HG02970 (cell line): Measurements from ENCODE around the gene GPD1.
"Not testable (repeated sequence)": the region's sequence is repeated elsewhere in the genome, so short reads cannot be mapped to it uniquely, and the experiment has no call there.

ENCODE experiments used
- ATAC-seq: cut with Tn5 transposase; IDR thresholded peaks from one replicate; pipeline ENCODE4 v1.9.1; 2021; ENCODE audit warnings: mild to moderate bottlenecking, moderate library complexity, moderate number of reproducible peaks; ENCODE audit not compliant: unreplicated experiment, low FRiP score

Gene GPD1

DNA sequence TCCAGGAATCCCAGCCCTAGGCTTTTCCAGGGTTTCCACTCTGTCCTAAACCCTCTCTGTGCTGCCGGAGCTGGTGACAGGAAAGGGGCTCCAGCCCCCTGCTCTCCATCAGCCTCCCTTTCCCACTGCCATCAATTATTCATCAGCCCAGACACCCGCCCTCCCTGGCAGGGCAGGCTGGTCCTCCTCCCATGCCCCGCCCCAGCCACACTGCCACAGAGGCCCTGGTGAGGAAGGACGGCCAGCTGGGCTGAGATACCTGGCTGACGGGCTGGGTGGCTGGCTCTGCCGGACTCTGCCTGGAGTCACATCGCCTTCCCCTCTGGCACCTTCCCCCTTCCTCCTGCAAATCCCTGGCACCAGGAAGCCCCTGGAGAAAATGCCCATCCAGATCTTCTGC, 30.6 kb upstream of the GPD1 start:
- no peak for ATAC-seq

DNA sequence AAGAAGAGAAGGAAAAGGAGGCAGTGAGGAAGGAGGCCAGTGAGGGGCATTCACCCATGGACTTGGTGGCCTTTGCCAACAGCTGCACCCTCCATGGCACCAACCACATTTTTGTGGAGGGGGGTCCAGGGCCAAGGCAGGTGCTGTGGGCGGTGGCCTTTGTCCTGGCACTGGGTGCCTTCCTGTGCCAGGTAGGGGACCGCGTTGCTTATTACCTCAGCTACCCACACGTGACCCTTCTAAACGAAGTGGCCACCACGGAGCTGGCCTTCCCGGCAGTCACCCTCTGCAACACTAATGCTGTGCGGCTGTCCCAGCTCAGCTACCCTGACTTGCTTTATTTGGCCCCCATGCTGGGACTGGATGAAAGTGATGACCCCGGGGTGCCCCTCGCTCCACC, 30.1 kb upstream of the GPD1 start:
- ATAC-seq, result no peak

DNA sequence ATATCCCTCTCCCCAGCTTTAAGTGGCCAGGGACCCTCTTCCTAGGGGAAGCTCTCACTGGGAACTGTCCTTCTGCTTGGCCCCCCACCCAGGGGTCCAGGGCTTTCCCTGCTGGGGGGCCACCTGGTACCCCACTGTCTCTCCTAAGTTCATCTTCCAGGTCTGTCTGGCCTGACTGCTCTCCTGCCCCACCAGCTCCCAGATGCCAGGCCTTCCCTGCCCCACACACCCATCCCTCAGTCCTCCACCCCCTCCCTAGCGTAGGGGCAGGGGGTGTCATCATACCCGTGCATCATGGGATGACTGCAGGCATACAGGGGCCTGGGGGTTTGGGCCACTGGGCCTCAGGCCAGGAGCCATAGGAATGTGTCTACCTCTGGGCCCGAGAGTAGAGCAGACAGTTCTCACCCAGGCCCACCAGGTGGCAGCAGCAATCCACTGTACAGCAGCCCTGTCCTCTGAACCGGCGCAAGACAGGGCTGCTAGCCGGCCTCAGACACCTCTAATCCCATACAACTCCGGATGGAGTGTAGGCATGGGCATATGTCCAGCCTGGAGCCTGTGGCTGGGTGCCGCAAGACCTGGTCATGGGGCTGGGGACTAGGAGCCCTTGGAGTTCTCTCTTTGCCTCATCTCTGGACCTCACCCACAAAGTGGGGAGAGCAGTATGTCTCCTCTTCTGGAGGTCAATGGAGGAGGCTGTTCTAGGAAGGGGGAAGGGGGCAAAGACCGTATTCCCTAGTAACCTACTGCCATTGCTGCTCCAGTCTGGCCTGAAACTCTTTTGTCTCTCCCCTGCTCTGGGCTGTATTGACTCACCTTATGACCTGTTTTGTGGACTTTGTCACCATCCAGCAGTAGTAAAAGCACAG, 28.6 kb upstream of the GPD1 start:
- peak; percentile 66 for ATAC-seq

DNA sequence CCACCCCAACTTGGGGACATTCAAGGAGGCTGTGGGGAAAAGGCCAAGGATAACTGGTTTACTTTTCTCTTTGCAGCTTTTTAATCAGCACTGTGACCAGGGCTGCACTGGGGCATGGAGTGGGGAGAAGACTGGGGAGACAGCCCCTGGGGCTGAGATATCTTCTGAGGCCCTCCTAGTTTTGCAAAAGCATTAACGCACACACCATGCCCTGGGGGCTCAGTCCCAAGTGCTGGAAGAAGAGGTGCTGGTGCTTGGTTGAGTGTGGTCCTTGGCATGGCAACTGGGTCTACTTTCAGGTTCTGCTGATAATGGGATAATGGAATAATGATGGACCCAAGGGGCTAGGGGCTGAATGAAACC, 28.0 kb upstream of the GPD1 start:
- no peak for ATAC-seq

DNA sequence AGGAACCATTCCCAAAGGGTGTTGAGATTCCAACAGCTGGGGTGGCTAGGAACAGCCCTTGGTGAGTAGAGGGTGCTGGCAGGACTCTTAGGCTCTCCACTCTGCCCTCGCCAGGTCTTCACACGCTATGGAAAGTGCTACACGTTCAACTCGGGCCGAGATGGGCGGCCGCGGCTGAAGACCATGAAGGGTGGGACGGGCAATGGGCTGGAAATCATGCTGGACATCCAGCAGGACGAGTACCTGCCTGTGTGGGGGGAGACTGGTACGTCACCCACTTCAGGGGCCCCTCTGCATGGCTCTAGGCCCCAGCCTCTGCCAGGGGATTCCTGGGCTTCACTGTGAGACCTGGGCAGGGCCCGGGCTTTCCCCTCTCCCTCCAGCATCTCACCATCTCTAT, 26.7 kb upstream of the GPD1 start:
- no peak for ATAC-seq

DNA sequence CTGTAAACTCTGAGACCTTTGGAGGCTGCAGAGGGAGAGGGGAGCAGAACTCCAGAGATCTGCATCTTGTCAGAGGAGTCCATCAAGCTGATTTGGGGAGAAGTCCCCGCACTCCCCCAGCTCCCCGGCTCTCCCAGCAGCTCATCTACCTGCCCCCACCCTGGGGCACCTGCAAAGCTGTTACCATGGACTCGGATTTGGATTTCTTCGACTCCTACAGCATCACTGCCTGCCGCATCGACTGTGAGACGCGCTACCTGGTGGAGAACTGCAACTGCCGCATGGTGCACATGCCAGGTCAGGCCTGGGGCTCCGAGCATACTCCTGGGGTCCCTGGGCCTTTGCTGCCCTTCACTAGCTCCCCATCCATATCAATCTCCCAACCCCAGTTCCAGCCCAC, 25.5 kb upstream of the GPD1 start:
- no peak for ATAC-seq

DNA sequence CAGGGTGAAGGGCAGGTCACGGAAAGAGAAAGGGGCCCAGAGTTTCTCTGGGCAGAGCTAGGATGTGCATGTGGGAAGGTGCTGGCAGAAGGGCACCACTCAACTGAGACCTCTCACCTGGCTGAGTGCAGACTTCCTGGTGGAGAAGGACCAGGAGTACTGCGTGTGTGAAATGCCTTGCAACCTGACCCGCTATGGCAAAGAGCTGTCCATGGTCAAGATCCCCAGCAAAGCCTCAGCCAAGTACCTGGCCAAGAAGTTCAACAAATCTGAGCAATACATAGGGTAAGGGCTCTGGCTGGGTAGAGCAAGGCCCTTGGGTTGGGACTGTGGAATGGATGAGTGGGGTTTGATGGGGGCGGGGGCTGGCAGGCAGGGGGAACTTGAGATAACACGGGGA, 24.0 kb upstream of the GPD1 start:
- no peak for ATAC-seq

DNA sequence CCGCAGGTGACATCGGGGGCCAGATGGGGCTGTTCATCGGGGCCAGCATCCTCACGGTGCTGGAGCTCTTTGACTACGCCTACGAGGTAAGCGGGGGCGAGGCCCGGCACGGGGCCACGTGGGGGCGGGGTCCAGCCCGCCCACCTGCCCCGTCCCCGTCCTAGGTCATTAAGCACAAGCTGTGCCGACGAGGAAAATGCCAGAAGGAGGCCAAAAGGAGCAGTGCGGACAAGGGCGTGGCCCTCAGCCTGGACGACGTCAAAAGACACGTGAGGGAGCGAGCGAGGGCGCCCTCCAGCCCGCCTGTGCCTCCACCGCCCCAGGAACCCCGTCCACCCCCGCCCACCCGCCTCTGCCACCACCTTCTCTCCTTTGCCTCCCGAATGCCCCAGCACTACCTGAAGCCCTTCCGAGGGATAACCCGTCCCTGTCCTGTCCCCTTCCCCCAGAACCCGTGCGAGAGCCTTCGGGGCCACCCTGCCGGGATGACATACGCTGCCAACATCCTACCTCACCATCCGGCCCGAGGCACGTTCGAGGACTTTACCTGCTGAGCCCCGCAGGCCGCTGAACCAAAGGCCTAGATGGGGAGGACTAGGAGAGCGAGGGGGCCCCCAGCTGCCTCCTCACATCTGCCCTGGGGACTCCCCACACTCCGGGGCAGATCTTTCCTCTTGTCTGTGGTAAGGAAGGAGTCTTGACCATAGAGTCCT, 22.6 kb upstream of the GPD1 start:
- no peak for ATAC-seq

DNA sequence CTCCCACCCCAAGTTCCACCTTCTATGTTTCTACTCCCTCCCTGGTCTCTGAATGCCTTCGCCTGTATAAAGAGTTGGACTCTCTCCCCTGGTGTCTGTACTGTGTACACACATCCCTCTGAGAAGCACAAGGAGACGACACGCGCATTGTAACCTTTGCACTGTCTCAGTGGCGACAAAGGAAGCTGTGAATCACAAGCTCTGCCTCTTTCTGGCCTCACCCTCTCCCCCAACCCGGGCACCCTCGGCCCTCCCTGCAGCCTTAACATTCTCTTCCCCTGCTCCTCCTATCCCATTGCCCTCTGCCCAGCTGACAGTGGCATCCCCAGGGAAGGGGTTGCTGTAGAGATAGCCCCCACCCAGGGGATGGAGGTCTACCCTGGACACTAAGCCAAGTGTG, 21.2 kb upstream of the GPD1 start:
- no peak for ATAC-seq

DNA sequence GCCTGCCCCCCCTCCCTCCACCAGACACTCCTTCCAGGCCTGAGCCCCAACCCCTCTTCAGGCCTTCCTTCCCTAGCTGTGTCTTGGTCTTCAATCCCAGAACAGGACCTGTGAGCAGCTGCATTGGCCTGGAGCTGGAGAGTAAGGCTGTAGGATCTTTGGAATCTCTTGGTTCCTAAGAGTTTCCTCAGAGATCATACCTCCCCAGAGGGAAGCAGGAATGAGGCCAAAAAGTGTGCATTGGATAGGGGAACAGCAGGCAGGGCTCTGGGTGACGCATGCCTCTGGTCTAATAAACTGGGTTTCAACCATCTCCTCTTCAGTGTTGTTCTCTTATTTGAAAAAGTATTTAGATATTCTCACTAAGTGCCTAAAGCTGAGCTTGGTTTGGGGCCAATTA, 20.5 kb upstream of the GPD1 start:
- ATAC-seq, result no peak

DNA sequence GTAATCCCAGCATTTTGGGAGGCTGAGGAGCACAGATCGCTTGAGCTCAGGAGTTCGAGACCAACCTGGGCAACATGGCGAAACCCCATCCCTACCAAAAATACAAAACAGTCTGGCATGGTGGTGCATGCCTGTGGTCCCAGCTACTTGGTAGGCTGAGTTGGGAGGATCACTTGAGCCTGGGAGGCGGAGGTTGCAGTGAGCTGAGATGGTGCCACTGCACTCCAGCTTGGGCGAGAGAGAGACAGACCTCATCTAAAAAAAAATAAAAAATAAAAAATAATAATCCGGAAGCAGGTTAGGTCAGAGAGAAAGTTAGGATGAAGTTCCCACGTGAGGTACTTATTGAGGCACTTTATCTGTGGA, 19.4 kb upstream of the GPD1 start:
- not testable (repeated sequence) for ATAC-seq

DNA sequence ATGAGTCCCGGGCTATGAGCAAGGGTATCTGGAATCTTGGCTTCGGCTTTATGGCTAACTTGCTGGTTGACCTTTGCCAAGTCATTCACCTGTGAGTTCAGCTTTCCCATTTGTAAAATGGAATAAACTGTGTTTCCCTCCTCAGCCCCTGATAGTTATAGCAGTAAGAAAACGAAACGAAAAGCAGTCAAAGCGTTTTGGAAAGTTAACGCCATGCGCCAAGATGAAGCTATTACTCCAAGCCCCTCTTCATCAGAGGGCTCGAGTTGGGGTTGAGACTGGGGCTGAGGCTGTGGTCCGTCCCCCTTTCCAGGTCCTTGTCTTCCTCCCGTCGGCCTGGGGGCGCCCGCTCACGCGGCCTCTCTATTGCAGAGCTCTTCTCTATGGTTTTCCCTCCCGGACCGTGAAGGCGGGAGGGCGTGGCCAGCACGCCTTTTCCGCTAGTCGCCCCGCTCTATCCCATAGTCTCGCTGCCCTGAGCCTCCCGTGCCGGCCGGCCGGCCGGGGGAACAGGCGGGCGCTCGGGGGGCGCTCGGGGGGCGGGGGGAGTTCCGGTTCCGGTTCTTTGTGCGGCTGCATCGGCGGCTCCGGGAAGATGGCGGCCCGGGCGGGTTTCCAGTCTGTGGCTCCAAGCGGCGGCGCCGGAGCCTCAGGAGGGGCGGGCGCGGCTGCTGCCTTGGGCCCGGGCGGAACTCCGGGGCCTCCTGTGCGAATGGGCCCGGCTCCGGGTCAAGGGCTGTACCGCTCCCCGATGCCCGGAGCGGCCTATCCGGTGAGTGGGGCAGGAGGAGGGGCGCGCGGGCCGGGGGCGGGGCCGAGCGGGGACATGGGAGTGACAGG, 18.8 kb upstream of the GPD1 start, which contains the start of gene SMARCD1:
SMARCD1 (plus strand) TSS at position 568 of the 840 bp plus-strand sequence; CDS start at position 596, 28 bp downstream.
- peak; percentile 82 for ATAC-seq

DNA sequence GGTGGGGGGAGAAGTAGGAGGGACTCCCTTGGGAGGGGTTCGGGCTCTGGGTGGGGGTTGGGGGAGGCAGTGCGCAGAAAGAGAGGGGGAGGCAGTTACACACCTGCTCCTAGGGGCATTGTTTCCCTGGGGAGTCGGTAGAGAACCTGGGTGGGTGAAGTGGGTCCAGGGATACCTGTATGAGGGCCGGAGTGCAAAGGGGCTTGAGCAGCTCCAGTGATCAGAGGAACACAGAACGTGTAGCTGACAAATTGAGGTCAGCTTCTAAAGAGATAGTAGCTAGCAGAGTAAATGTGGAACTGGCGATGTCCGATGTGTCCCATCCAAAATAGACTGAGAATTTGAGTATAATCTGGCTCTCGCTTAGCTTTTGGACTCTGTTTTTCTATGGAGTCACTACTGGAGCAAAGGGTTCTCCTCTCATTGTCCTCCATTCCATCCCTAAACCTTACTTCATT, 18.2 kb upstream of the GPD1 start:
- no peak for ATAC-seq

DNA sequence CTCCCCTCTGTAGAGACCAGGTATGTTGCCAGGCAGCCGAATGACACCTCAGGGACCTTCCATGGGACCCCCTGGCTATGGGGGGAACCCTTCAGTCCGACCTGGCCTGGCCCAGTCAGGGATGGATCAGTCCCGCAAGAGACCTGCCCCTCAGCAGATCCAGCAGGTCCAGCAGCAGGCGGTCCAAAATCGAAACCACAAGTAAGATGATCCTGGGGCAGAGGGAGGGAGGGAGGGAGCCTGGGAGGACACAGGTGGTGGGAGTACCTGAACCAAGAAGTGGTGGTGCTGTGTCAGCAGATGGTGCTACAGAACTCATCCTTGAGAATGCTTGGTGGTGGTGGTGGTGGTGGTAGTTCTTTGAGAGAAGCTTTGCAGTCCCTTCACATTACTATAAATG, 17.7 kb upstream of the GPD1 start:
- ATAC-seq, result no peak

DNA sequence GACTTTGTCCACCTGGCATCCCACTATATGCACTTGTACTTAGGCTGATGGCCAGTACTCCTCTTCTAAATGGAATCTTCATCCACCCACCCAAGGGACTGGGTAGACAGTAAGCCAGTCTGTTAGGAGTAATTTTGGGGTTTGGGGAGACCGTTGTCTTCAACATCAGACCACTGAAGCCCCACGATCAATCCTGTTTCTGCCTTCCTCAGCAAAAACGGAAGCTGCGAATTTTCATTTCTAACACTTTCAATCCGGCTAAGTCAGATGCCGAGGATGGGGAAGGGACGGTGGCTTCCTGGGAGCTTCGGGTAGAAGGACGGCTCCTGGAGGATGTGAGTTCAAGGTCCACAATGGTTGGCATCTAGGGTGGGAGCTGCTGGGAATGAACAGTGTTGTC, 16.7 kb upstream of the GPD1 start:
- ATAC-seq, result no peak

DNA sequence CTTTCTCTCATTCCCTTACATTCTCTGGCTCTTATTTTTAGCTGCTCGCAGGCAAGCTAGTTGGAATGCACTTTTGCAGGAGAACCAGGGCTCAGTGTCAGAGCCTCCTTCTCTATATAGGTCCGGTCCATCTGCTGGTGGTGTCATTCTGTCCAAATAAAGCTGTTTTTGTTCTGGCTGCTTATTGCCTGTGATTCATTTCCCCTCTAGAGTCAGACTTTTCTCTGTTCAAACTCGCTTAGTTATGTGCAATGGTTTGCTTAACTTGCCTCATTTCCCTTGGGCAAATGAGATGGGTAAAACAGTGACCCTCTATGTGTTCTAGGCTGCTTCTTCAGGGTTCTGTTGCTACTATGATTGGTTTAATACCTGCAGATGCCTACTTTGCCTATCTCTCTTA, 15.8 kb upstream of the GPD1 start:
- ATAC-seq, result no peak

DNA sequence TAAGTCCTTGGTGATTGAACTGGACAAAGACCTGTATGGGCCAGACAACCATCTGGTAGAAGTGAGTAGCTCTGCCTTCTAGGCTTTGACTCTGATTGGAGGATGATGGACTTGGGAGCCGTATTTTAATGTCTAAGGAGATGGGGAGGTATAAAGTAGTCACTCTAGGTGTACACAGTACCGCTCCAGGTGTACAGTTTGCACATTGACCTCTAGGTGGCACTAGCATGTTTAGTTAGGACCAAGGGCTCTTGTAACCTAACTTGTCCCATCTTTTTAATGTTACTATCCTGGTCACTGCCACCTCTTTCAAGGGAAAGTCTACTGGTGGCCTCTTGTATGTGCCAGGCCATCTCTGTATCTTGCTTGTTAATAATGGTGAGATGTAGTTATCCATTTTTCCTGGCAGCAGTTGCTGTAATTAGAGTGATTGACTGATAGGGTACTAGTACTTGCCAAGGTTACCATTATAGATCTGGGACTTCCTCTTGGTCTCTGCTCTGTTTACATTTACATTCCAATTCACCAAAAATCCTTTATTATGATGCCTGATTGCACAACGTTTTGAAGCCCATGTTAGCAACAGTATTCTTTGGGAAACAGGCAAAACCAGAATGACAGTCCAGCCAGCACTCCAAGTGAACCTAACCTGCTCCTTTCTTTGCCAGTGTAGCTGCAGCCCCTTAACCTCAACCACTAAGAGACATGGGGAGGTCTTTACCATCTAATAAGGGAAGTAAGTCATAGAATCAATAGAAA, 15.1 kb upstream of the GPD1 start:
- no peak for ATAC-seq

DNA sequence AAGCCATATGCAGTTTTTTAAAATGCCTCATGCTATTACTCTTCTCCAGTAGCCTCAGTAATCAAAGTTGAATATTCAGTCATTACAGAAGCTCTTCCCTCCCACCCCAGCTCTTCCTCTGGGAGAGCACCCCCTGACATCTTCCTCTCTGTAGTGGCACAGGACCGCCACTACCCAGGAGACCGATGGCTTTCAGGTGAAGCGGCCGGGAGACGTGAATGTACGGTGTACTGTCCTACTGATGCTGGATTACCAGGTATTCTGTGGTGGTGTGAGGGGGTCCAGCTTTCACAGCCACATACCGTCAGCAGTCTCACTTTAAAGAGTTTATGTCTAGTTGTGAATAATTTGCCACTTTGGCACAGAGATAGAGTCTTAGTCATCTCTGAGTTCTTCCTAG, 14.1 kb upstream of the GPD1 start:
- no peak for ATAC-seq

DNA sequence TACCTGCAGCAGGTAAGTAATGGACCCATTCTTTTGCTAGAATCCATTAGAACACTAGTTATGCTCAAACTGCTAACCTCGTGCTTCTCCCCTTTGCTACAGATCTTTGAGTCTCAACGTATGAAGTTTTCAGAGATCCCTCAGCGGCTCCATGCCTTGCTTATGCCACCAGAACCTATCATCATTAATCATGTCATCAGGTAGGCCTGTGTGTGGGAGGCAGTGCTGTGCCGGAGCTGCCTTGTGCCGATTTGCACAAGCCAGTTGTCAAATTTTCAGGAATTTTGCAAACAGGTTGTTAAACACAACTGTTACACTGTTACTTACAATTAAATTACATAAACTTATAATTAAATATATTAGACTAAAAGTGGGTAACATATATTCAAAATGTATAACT, 13.4 kb upstream of the GPD1 start:
- no peak for ATAC-seq

DNA sequence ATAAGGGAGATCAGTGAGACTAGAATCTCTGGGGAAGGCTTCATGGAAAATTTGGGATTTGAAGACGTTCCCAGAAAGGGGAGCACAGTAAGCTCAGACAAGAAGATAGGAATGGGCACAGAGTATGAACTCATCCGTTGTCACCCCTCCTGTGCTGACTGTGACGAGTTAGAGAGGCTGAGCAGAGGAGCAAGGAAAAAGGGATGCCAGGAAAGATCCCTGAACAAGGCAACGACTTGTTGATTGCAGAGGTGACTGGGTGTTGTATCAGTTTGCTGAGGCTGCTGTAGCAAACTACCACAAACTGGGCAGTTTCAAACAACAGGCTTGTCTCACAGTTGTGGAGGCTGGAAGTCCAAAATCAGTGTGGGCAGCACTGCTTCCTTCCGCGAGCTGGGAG, 5.9 kb upstream of the GPD1 start:
- no peak for ATAC-seq
